NCI-H774 (cell line): ENCODE results near the gene FABP7.
A peak's percentile ranks its signal among the peaks of the same experiment; 100 is the strongest.
"Not testable (repeated sequence)": the region's sequence is repeated elsewhere in the genome, so short reads cannot be mapped to it uniquely, and the experiment has no call there.

Source experiments
- DNase-seq: peaks from one replicate; lab custom pipeline; 2025; lab: John Stamatoyannopoulos, UW

FABP7 gene

DNA sequence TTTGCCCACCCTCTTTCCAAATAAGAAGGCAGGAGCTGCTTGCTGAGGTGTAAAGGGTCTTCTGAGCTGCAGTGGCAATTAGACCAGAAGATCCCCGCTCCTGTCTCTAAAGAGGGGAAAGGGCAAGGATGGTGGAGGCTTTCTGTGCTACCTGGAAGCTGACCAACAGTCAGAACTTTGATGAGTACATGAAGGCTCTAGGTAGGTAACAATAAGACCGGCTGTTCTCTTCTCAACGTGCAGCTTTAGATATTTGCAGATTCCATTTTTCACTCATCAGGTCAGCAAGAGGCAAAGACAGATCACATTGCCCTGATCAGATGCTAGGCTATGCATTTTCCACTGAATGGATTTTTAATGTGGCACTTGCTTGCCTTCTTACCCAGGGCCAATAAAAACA lies at the start of gene FABP7:
FABP7 (plus strand) TSS at position 50 of the 400 bp plus-strand sequence; CDS start at position 129, 79 bp downstream.
- DNase-seq = no peak

DNA sequence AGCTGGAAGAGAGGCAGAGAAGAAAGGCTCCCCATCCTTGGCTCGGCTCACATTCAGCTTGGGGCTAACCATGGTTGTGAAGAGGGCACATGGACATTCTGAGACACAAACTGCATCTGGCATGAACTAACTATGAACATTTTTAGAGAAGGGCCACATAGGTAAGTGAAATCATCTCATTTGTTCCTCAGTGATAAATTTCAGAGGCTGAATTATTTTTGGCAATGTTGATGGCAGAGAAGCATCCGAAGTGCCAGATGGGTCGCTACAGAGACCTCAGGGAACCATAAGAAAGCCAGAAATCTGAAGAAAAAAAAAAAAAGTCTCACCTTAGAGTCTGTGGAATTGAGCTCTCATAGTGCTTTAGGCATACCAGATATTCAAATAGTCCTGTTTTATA lies 49.2 kb upstream of the FABP7 start:
- DNase-seq = no peak

- peak; percentile 73 for DNase-seq
These were observed 48.6 kb upstream of the FABP7 start for GRCh38 chr6:122730775-122731386.

- DNase-seq = no peak
These were observed 46.3 kb upstream of the FABP7 start for GRCh38 chr6:122733259-122733658.

DNA sequence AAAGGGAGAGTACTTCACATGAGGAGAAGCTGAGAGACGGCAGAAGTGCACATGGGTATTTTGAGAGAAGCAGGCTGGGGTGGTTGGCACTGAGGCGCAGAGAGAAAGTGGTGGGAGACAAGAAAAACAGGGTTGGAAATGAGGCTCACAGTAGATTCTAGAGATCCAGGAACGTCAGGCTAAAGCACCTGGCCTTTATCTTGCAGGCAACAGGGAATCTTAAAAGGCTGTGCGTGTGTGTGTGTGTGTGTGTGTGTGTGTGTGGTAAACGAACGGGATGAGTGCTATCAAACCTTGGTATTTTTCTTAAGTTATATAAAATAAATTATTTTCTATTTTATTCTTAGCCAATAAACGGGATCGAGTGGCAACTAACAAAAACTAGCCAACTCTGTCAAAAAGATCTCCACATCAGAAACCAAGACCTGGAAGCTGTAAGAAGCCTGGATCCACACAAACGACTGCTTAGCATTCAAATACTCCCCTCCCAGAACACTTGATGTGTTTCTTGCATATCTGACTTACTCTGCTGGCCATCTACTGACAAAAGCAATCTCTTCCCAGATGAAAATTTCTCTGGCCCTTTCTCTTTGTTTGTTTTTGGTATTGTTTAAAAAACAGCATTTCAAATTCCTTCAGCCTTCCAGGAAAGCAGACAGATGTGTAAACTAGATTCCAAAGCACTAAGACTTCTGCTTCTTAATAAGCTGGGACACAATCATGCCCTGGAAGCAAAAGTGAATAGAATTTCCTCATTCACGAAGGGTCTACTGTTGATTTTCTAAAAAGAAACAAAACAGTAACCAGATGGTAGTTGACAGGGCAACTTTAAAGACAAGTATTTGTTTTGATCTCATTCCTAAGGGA lies 44.8 kb upstream of the FABP7 start:
- no peak for DNase-seq

DNA sequence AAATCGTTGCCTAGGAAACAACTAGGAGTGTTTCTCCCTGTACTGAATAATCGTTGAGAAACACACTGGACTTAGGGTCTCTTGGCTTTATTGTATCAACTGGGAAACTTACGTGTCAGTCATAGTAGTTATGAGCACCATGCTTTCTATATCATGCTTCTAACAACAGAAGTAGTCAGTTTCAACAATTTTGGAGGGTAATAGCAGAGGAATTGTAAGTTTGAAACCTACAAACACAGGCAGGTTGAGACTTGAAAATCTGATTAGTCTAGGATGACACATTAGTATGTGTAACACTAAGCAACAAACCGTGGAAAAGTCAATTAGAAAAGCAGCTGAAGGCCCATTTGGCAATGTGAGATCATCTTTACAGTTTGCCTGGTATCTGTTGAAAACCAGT lies 43.9 kb upstream of the FABP7 start:
- DNase-seq = peak; percentile 64

GRCh38 chr6:122736163-122736562 lies 43.4 kb upstream of the FABP7 start:
- DNase-seq = peak; percentile 78

DNA sequence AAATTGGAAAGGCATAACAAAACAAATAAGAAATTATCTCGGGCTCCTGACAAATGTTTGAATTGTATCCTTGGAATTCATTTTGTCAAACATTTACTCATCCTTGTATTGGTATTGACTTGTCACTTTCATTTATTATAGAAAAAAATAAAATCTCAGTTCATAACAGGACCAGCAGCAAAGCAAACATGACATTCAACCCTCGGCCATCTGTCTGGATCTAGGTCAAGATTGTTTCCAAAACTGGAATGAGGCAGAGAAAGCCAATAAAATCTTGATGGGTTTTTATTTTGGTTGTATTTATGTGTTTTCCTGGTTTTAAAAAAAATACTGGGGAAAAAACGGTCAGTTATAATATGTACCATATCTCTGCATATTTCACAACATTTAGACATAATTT lies 42.9 kb upstream of the FABP7 start:
- peak; percentile 22 for DNase-seq

GRCh38 chr6:122740091-122740490 lies 39.4 kb upstream of the FABP7 start:
- DNase-seq = no peak

DNA sequence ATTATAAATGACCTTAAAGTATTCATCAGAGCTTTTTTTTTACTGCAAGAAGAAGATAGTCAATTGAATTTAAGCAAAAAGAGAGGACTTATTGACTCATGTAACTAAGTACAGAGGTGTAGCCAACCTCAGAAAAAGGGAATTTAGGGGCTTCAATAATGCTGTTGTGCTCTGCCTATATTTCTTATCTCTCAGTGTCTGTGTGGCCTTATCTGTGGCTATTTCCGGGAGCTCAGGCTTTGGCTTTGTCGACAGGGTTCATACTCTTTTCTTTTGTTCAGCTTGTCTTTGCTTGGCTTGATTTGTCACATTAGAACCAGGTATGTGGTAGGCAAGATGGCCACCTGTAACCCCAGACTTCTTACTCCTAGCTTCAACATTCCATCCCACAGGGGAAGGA lies 38.6 kb upstream of the FABP7 start:
- DNase-seq = no peak

DNA sequence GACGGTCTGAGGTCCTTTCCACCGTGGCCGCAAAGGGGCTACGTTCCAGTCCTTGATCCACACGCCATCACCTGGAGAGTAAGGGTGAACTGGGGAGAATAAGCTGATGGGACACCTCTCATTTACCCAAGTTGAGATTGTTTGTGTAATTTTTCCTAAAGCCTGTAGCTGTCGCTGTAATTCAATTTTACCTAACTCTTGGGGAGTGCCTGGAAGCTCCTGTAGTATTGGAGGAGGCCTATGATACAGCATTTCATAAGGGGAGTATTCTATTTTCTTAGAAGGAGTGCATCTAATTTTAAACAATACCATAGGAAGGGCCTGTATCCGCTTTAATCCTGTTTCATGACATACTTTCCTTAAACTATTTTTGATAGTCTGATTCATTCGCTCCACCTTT lies 35.3 kb upstream of the FABP7 start:
- DNase-seq = not testable (repeated sequence)

GRCh38 chr6:122744856-122745255 lies 34.7 kb upstream of the FABP7 start:
- DNase-seq = not testable (repeated sequence)

DNA sequence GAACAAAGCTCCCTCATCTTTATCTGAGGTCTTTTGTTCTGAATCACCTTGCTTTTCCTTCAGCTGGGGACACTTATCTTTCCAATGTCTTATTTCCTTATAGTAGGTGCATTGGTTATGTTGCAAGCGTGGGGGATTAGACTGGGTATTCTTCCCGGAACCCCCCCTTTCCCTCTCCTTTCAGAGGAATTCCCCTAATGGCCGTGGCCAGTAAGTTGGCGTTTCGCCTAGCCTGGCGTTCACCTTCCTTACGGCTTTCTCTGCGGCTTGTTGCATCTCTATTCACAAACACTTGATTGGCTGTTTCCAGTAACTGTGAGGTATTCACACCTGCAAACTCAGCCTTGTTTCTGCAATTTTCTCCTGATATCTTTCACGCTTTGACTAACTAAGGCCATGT lies 32.8 kb upstream of the FABP7 start:
- DNase-seq = no peak

GRCh38 chr6:122747573-122747972 lies 31.9 kb upstream of the FABP7 start:
- no peak for DNase-seq

DNA sequence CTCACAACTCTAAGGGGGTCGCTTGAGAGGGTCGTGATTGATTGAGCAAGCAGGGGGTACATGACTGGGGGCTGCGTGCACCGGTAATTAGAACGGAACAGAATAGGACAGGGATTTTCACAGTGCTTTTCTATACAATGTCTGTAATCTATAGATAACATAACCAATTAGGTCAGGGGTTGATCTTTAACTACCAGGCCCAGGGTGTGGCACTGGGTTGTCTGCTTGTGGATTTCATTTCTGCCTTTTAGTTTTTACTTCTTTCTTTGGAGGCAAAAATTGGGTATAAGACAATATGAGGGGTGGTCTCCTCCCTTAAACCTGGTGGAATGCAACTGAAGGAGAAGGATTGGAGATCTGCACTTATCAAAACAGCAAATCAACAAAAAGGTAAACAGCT lies 30.6 kb upstream of the FABP7 start:
- DNase-seq = not testable (repeated sequence)

DNA sequence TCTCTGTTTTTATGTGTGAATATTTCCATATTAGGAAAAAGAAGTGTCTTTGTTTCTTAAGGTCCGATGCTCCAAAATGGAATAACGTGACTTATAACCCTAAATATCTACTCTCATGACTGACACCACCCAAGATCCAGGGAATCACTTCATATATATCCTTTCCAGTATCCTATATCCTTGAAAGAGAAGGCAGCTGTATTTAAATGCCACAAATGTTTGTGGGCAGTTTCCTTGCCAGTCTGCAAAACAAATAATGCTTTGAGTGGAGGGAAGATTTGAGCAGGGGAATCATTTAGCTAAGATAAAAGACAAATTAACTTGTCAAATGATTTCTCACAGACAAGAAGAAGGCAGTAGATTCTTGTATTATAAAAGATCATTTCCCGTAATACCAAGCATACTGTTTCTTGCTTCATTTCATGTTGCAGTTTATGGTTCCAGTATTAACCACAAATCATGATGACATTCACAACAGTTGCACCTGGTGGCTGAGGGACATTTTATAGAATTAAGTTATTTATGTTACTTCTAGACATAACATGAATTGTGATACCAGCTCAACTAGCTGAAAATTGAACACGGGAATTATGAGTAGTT lies 30.0 kb upstream of the FABP7 start:
- peak; percentile 36 for DNase-seq

DNA sequence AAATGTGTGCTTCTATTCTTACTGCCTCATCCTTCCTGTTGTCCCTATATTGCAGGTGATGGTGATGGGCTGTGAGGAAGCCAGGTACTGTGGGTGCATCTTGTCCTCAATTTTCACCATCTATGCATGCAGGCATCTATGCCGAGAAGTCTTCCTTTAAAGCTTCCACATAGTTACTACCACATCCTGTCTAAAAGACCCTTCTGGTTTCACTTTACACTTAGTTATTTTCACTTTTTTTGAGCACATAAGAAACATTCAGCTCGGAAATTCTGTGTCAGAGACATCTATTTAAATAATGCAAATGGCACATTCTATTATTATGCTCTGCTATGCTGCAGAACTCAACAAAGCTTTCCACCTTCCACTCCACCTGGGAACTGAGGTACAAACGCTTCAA lies 28.2 kb upstream of the FABP7 start:
- no peak for DNase-seq

- DNase-seq = no peak
These were observed 27.1 kb upstream of the FABP7 start for GRCh38 chr6:122752459-122752858.

DNA sequence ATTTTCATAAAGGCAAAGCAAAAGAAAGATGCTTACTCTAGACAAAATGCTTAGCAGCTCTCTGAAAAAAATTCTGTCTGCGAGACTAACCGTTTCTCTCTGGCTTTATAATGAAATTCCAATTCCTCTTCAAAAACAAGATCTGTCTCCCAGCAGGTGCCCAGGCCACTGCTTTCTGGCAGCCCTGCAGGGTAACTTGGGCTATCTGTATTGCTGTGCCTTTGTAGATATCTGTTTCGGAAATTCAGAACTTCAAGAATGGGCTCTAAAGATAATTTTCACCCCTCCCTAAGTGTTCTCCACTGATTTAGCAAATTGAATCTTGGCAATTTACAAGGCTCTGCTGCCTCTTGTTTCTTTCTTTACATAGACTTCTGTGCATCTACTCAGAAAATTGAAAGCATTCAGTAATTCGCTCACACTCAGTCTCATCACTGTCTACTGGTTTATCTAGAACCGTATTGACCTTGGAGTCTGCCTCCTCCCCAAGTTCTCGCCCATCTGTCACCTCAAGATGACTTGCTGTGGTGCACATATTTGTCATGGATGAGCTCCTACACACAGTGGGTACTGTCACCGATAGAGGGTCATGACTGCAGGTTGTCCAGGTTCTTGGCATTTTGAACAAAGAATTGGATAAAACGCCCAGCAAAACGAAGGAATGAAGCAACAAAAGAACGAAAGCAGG lies 26.4 kb upstream of the FABP7 start:
- no peak for DNase-seq

- DNase-seq = peak; percentile 62
These were observed 25.8 kb upstream of the FABP7 start for GRCh38 chr6:122753688-122754056.

GRCh38 chr6:122754191-122754731 lies 25.3 kb upstream of the FABP7 start:
- DNase-seq = no peak

DNA sequence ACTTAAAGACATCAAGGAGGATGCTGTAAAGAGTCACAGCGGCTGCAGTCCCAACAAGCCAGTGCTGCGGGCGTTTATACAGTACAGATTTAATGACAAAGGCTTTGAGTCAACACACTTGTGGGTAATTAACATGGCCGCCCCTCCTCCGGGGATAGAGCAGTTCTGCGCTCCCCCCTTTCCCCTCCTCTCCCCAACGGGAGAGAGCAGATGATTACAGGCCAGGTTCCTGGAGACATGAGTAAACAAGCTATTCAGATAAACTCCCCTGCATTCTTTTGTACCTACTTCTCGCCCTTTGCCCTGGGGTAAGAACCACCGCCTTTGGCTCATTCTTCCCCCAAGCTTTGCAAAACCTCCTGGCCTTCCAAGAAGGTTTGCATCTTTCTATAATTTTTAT lies 23.6 kb upstream of the FABP7 start:
- no peak for DNase-seq
